Common myeloid progenitor, CD34-positive (primary cell): ENCODE results near the gene TSPO.

ENCODE experiments used
- CTCF ChIA-PET: fragments of 350-600 bp; sonication (Branson Sonifier 250); formaldehyde crosslinking; loops from one replicate; lab custom pipeline; 2021; ENCODE audit warnings: antibody characterized with exemption; lab: Charles Lee
- POLR2A ChIA-PET: fragments of 350-600 bp; sonication (Branson Sonifier 250); formaldehyde crosslinking; loops from one replicate; lab custom pipeline; 2021; ENCODE audit warnings: antibody characterized with exemption; lab: Charles Lee
- DNase-seq, 3 donors: peaks; one replicate each; pipeline versions ENCODE4 v3.0.0 to v3.0.0-alpha.2; 2013
- H3K27ac ChIP-seq, 2 experiments: 1 replicate in 1 of 2; 2 replicates in 1 of 2; pipeline ENCODE4 v1.7.0; 2013; ENCODE audit warnings: inconsistent platforms in 2 of 2, low read length in 2 of 2, mild to moderate bottlenecking in 2 of 2, low read depth in 1 of 2, moderate library complexity in 1 of 2; ENCODE audit not compliant: severe bottlenecking in 2 of 2, insufficient read depth in 1 of 2, poor library complexity in 1 of 2
- H3K27me3 ChIP-seq, 5 experiments: replicated peaks in 2 of 5; 1 replicate in 3 of 5; 2 replicates in 2 of 5; pipeline versions ENCODE4 v1.6.1 to v1.7.0; 2013; ENCODE audit warnings: low read length in 4 of 5, mild to moderate bottlenecking in 2 of 5, moderate library complexity in 2 of 5, inconsistent platforms in 1 of 5; ENCODE audit not compliant: insufficient read depth in 5 of 5, control insufficient read depth in 4 of 5
- H3K36me3 ChIP-seq, 4 experiments: 1 replicate in 2 of 4; 2 replicates in 2 of 4; pipeline versions ENCODE4 v1.6.1 to v1.7.0; 2013; ENCODE audit warnings: low read length in 3 of 4, control low read depth in 1 of 4, mild to moderate bottlenecking in 1 of 4; ENCODE audit not compliant: control insufficient read depth in 4 of 4, insufficient read depth in 4 of 4
- H3K4me1 ChIP-seq, 4 experiments: 1 replicate in 3 of 4; 2 replicates in 1 of 4; pipeline versions ENCODE4 v1.6.1 to v1.7.1; 2013; ENCODE audit warnings: low read length in 3 of 4, mild to moderate bottlenecking in 3 of 4, control low read depth in 1 of 4, inconsistent platforms in 1 of 4, moderate library complexity in 1 of 4; ENCODE audit not compliant: control insufficient read depth in 4 of 4, insufficient read depth in 4 of 4; ENCODE audit errors: control extremely low read depth in 1 of 4
- H3K4me3 ChIP-seq, 7 experiments: 1 replicate in 4 of 7; 2 replicates in 3 of 7; pipeline versions ENCODE4 v1.5.1 to v1.7.0; 2013; ENCODE audit warnings: mild to moderate bottlenecking in 7 of 7, low read length in 6 of 7, moderate library complexity in 6 of 7, inconsistent platforms in 2 of 7, low read depth in 2 of 7, control low read depth in 1 of 7; ENCODE audit not compliant: insufficient read depth in 4 of 7, control insufficient read depth in 1 of 7; ENCODE audit errors: extremely low read depth in 1 of 7
- H3K9me3 ChIP-seq, 5 experiments: 1 replicate in 4 of 5; 2 replicates in 1 of 5; pipeline versions ENCODE4 v1.6.1 to v1.7.1; 2013; ENCODE audit warnings: low read length in 4 of 5, mild to moderate bottlenecking in 2 of 5, inconsistent platforms in 1 of 5, low read depth in 1 of 5, moderate library complexity in 1 of 5; ENCODE audit not compliant: control insufficient read depth in 4 of 5, insufficient read depth in 2 of 5; ENCODE audit errors: control extremely low read depth in 1 of 5
- WGBS: methylation state at CpG from one replicate; pipeline ENCODE4 v1.1.5; 2013; ENCODE audit not compliant: insufficient coverage; 5-methylcytosine and 5-hydroxymethylcytosine counted together

TSPO gene

DNA sequence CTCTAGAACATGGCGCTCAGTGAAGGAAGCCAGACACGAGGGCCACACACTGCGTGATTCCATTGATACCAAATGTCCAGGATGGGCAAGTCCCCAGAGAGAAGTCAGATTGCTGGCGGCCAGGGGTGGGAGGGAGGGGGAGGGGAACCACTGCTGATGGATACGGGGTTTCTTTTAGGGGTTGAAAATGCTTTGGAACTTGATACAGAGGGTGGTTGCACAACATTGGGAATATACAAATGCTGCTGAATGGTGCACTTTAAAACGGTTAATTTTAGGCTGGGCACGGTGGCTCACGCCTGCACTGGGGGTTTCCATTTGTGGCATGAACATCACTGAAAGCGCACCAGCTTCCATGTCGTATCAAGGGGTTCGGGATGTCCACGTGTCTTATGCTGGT lies 5.1 kb downstream of the TSPO start:
- no peak overlapping the region for H3K4me3 ChIP-seq
- WGBS: 97% methylated on average over 11 of the region's 12 CpGs
- POLR2A ChIA-PET: no interaction called here
- H3K27ac ChIP-seq: no peak overlapping the region
- no peak for DNase-seq
- H3K4me1 ChIP-seq: peaks cover 0 to 45% (median 28%) of the 10 kb centered on the region in 4 experiments
- CTCF ChIA-PET: no interaction called here
- H3K9me3 ChIP-seq: no peaks in the 10 kb centered on the region
- no peaks in the 10 kb centered on the region for H3K27me3 ChIP-seq
- peaks cover 0 to 26% (median 14%) of the 10 kb centered on the region in 4 experiments for H3K36me3 ChIP-seq

DNA sequence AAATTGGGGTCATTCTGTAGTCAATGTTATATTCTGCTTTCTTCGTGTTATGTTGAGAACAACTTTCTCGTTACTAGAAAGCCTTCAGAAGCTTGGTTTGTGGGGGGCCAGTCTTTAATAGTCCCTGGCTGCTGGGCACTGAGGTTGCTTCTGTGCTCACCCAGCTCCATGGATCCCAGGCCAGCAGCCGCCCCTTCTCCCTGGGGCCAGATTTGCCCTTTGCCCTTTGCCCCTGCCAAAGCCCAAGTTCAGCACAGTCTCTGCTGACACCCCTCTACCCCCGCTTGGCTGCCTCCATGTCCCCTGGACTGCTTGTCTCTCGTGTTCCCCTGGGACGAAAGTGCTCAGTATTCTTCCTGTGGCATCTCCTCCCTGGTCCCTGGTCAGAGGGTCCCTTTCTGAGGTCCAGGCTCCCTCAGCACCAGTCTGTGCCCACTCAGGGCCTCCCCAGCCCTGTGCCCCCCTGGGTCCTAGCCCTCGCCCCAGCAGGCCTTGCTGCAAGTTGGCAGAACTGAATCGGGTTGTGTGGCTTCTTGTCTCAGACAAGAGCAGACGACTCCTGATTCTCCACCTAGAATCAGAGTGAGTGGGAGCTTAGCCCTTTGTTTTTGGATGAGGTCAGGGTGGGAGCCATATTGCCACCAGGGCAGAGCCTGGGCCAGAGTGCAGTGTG lies 6.7 kb downstream of the TSPO start:
- no peaks in the 10 kb centered on the region for H3K9me3 ChIP-seq
- WGBS: 93% methylated on average over 8 of the region's 9 CpGs
- H3K4me3 ChIP-seq: no peak overlapping the region
- H3K27ac ChIP-seq: no peak overlapping the region
- CTCF ChIA-PET: interaction anchor here (1.4 kb wide), 1 partner anchor 70 kb away, joined by 3 read pairs; no protein-coding TSS in a partner anchor
- POLR2A ChIA-PET: no interaction called here
- no peak for DNase-seq
- no peaks in the 10 kb centered on the region for H3K27me3 ChIP-seq
- peaks cover 0 to 33% (median 14%) of the 10 kb centered on the region in 4 experiments for H3K4me1 ChIP-seq
- peaks cover 0 to 35% (median 21%) of the 10 kb centered on the region in 4 experiments for H3K36me3 ChIP-seq

DNA sequence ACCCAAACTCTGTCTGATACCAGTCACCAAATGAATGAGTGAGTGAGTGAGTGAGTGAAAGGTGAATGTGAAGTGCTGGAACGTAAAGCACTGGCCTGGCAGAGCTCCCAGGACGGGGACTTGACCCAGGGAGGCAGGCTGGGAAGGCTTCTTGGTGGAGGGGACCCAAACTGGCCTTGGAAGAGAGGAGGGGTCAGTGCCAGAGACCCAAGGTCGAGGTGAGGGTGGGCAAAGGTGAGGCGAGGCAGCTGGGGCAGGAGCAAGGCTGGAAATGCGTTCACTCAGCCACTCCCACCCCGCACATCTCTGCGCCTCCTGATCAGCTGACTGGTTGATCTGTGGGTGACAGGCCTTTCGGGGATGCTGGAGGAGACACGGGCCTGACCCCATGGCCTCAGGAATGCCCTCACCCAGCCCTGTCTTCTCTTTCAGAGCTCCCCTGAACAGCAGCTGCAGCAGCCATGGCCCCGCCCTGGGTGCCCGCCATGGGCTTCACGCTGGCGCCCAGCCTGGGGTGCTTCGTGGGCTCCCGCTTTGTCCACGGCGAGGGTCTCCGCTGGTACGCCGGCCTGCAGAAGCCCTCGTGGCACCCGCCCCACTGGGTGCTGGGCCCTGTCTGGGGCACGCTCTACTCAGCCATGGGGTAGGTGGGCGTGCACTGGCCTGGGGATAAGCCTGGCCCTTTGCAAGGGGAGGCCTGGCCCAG lies 7.6 kb downstream of the TSPO start:
- H3K36me3 ChIP-seq: peaks cover 0 to 35% (median 22%) of the 10 kb centered on the region in 4 experiments
- H3K27me3 ChIP-seq: no peaks in the 10 kb centered on the region
- H3K4me1 ChIP-seq: peaks cover 0 to 35% (median 20%) of the 10 kb centered on the region in 4 experiments
- DNase-seq: no peak
- ChIA-PET CTCF (interaction anchor here (0.8 to 1.4 kb wide), 2 partner anchors 24 to 69 kb away, joined by 3 to 4 read pairs; no protein-coding TSS in a partner anchor), POLR2A (no interaction called here)
- H3K9me3 ChIP-seq: no peaks in the 10 kb centered on the region
- WGBS: 96% methylated on average over 18 of the region's 24 CpGs
- H3K27ac ChIP-seq: no peak overlapping the region
- H3K4me3 ChIP-seq: no peak overlapping the region

DNA sequence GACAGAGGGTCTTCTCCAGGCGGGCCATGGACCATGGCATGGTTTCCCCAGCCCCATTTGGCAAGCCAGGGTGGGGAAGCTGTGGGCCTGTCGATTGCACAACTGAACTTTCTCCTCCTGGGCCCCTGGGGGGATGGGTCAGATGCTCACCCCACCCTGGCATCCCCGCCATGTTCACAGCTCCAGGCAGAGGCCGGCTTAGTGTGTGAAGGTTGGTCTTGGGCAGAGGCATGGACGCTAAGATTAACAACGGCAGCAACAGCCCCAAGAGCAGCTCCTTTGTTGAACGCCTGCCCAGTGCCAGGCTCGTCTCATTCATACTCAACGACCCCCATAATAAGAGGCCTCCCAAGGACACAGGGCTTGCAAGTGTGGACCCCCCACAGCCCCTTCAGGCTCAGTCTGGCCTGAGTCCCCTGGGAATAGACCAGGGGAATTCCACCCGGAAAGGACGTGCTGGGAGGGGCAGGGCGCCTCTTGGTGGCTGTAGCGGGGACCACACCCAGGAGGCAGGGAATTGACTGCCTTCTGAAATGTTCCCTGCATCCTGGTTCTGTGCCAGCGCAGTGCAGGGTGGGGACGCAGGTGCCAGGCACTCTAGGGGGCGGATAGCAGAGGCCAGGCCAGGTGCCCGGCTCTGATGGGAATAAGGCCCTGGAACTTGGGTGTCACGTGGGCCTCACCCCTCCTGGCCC lies 8.3 kb downstream of the TSPO start:
- CTCF ChIA-PET: interaction anchor here (0.8 to 2.4 kb wide), 2 partner anchors 25 to 71 kb away, joined by 4 to 5 read pairs; no protein-coding TSS in a partner anchor

DNA sequence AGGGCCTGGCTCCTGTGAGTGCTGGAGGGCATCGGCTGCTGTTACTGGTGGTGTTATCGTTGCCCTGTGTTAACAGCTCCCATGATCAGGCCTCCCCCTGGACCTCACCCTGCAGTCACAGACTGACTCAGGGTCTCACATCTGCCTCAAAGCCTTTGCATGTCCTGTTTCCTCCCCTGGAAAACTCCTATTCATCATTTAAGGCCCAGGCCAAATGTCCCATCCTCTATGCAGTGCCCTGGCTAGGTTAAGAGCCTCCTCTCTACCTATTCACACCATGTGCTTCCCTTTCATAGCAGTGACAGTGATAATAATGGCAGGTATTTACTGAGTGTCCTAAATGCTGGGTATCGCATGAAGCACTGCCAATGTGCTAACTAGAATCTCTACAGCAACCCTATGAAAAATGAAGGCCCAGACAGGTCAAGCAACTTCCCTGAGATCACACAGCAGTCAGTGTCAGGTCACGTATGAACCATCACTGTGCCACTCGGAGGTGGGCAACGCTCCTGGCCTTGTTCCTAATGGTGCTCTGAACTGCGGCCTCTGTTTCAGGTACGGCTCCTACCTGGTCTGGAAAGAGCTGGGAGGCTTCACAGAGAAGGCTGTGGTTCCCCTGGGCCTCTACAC lies 9.3 kb downstream of the TSPO start:
- Histone ChIP-seq H3K27me3 (no peaks in the 10 kb centered on the region), H3K36me3 (peaks cover 0 to 32% (median 22%) of the 10 kb centered on the region in 4 experiments), H3K4me3 (no peak overlapping the region), H3K27ac (no peak overlapping the region), H3K4me1 (peaks cover 0 to 33% (median 24%) of the 10 kb centered on the region in 4 experiments), H3K9me3 (no peaks in the 10 kb centered on the region)
- DNase-seq: no peak
- CTCF ChIA-PET: interaction anchor here (2.4 kb wide), 1 partner anchor 70 kb away, joined by 5 read pairs; no protein-coding TSS in a partner anchor
- WGBS: over 99% methylated on average over 6 of the region's 8 CpGs
- POLR2A ChIA-PET: no interaction called here

More for the DNA sequence above, 8.3 kb downstream of the TSPO start:
- H3K9me3 ChIP-seq: no peaks in the 10 kb centered on the region
- peaks cover 0 to 34% (median 22%) of the 10 kb centered on the region in 4 experiments for H3K36me3 ChIP-seq
- 97% methylated on average over 12 of the region's 18 CpGs for WGBS
- H3K27ac ChIP-seq: no peak overlapping the region
- no peak overlapping the region for H3K4me3 ChIP-seq
- no peak for DNase-seq
- no peaks in the 10 kb centered on the region for H3K27me3 ChIP-seq
- peaks cover 0 to 38% (median 27%) of the 10 kb centered on the region in 4 experiments for H3K4me1 ChIP-seq
- POLR2A ChIA-PET: no interaction called here

DNA sequence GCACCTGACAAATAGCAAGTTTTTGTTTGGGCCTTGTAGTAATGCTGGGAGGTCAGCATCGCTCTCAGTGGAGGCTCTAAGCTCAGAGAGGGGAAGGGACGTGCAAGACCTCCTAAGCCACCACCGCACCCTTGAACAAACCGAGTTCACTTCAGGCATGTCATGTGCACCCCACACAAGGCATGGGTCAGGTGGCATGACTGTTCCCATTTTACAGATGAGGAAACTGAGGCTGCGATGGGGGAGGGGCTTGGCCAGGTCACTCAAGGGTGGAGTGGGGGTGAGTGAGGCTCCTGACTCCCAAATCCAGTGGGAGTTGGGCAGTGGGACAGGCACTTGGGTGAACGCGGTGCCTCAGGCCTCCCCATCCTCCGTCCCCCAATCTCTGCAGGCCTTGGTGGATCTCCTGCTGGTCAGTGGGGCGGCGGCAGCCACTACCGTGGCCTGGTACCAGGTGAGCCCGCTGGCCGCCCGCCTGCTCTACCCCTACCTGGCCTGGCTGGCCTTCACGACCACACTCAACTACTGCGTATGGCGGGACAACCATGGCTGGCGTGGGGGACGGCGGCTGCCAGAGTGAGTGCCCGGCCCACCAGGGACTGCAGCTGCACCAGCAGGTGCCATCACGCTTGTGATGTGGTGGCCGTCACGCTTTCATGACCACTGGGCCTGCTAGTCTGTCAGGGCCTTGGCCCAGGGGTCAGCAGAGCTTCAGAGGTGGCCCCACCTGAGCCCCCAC lies 11.2 kb downstream of the TSPO start:
- DNase-seq: no peak
- H3K36me3 ChIP-seq: peaks cover 0 to 40% (median 24%) of the 10 kb centered on the region in 4 experiments
- no peaks in the 10 kb centered on the region for H3K9me3 ChIP-seq
- POLR2A ChIA-PET: interaction anchor here (0.6 kb wide), 1 partner anchor 20 kb away, joined by 5 read pairs; no protein-coding TSS in a partner anchor
- H3K27me3 ChIP-seq: no peaks in the 10 kb centered on the region
- CTCF ChIA-PET: interaction anchor here (1.1 to 2.4 kb wide), 5 partner anchors 10 to 68 kb away, joined by 3 to 6 read pairs (median 4); no protein-coding TSS in a partner anchor
- no peak overlapping the region for H3K27ac ChIP-seq
- peaks cover 0 to 27% (median 21%) of the 10 kb centered on the region in 4 experiments for H3K4me1 ChIP-seq
- WGBS: 94% methylated on average over 24 of the region's 24 CpGs
- no peak overlapping the region for H3K4me3 ChIP-seq
